ENCODE measurements around the gene AGBL4.

The AGBL4 gene

GRCh38 chr1:48679859-48680258 lies 1343.9 kb downstream of the AGBL4 start:
- no peak for DNase-seq (ENCODE audit: low spot score)

DNA sequence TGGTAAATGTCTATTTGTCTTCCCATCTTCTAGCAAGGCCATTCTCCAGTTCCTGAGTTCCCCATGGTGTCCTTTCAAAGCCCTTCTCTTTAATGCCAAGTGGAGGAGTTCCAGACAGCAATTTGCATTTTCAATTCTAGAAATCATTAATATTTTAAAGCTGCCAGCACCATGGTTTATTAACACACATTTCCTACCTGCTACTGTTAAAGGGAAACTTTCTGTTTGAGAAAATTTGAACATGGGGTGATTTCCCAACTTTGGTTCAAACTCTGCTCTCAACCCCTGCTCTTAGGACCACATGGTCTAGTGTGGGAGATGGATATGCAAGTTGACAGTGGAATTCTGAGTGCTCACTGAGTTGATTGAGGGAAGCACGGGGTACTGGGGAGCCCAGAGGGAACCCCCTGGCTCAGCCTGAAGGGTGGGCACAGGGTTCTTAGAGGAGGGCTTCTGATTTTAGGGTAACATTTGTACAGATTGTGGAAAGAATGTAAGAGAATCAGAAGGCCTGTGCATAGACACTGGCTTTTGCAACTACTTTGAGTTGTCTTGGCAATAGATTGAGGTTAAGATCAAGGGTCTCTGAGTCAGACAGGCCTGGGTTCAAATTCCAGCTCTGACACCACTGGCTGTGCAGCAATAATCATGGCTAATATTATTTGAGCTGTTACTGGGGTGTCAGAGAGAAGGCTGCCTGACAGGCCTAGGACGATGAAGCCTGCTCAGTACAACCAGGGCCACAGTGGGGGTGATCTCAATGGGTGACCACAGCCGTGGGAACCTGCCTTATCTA lies 1344.8 kb downstream of the AGBL4 start:
- no peak for DNase-seq (ENCODE audit: low spot score)

DNA sequence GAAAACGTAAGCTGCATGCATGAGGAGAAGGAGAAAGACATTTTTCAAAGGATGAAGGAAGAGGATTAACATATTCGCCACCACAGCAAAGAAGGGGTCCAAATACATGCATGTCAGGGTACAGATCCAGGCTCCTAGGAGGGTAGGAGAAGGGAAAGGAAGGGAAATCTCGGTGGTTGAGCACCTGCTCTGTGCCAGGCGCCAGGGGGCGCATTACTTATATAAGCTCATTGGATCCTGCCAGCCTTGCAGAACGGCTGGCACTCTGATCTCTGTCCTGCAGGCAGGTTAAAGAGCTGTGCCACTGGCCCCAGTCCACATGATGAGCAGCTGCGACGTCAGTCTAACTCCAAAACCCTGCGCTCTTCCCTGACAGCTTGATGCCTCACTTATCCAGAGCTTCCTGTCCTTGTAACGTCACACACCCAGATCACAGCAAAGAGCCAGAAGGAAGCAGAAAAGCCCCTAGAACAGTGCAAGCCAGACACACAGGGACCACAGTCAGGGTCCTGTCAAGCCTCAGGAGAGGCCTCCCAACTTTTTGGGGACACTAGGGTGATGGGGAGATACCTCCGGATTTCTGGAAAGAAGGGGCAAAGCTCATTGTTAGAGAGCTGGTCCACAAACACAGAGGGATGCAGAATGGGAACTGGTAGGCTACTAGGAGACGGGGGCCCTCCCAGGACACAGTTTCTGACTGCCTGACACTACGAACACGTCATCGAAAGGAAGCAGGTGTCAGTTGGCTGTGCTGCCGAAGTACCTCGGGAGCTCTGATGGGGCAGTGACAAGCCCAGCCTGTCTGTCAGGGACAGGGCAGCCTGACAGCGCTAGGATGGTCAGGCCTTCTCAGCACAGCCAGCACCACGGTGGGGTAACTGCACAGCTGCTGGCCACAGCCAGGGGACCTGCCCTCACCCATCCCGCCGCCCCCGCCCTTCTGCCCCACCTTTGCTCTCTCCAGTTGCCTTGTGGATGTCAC lies 1346.2 kb downstream of the AGBL4 start:
- peak; percentile 70 for DNase-seq (ENCODE audit: low spot score)

- DNase-seq (ENCODE audit: low spot score): no peak
Observed at GRCh38 chr1:48676822-48677221, 1346.9 kb downstream of the AGBL4 start.

GRCh38 chr1:48676376-48676775 lies 1347.4 kb downstream of the AGBL4 start:
- no peak for DNase-seq (ENCODE audit: low spot score)

GRCh38 chr1:48675251-48675650 lies 1348.5 kb downstream of the AGBL4 start:
- DNase-seq (ENCODE audit: low spot score): no peak

DNA sequence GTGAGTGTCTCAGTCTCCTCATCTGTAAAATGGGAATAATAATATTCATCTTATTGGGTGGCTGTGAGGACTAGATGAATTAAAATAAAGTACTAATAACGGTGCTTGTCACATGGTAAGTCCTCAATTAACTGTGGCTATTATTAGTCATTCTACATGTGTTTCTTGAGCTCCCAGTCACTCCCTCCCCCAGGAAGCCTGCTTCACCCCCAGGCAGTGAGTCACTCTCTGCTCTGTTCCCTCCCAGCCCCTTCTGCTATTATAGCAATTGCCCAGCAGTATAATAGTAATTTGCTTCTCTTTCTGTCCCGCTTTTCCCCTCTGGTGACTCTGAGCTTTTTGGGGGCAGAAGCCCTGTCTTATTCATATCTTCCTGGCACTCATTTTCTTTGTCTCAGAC lies 1349.1 kb downstream of the AGBL4 start:
- DNase-seq (ENCODE audit: low spot score): no peak

DNA sequence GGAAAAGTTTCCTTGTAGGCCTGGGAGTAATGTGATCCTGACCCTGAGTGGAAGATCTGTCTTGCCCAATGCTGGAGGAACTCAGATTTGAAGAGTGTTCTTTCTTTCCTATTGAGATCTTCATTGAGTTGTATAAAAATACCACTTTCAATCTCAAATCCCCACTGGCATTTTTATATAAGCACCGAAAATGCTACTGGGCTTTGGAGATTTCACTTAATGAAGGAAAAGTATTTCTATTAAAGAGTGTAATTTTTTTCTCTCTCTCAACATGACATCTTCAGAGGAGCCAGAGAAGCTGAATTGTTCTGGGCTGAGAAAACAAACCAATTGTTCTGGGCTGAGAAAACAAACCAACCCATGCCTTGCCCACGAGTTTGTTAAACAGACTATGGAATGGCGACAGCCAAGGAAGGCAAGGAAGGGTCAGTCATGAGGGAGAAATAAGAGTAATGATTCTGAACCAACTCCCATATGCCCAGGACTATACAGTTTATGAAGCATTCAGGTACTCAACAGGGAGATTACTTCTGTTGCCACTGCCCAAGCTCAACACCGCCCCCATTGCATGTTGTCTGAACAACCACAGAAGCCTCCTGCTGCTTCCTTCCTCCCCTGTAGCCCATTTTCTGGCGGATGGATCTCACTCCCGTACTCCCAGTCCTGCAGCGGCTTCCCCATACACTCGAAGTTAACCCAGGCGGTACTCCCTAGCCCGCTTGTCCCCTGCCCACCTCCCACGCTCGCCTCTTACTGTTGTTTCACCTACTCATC lies 1350.2 kb downstream of the AGBL4 start:
- DNase-seq (ENCODE audit: low spot score): no peak

- no peak for DNase-seq (ENCODE audit: low spot score)
Observed at GRCh38 chr1:48671578-48671977, 1352.2 kb downstream of the AGBL4 start.

GRCh38 chr1:48670234-48671020 lies 1353.3 kb downstream of the AGBL4 start:
- DNase-seq (ENCODE audit: low spot score): no peak

GRCh38 chr1:48668339-48668738 lies 1355.4 kb downstream of the AGBL4 start:
- DNase-seq (ENCODE audit: low spot score): no peak

DNA sequence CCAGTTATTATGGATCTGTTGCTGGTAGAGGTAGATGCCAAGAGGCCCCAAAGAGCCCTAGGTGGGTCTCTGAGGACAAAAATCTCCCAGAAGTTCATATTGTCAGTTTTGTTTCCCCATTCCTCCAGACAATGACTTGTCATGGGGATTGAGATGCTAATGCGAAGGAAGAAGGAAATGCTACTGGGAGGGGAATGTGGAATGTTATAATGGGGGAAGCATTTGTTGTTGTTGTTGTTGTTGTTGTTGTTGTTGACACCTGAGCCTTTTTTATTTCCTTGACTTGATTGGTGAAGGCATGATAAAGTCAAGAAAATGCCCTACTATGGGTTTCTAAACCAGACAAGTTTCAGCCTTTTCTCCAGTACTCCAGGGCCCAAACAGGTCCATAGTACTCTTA lies 1356.0 kb downstream of the AGBL4 start:
- DNase-seq (ENCODE audit: low spot score): no peak

DNA sequence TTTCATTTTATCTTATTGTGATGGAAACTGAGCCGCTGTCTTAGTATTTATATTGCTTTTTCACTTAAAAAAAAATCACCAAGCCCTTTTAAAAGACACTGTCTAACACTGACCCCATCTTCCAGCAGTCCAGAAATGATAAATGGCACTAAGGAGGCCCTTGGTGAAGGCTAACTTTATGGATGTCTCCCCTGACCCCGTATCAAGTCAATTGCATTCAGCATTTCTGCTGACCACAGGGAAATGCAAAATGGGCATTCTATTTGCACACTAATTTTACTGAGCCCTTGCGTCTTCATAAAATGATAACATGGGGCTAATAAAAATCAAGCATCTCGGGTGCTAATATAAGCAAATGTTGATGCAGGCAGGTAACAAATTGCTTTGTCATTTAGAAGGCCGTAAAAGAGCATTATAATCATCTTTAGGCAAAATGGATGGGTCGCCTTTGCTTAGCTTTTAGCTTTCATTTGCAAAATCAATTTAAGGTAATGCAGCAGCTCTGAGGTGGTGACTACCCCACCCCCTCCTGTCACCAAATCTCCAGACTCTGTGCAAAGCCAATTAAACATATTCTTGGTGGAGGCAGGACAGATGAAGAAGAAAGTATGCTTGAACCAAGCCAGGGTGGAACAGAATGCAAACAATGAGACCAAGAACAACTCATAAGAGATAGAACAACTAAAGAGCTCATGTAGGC lies 1357.9 kb downstream of the AGBL4 start:
- no peak for DNase-seq (ENCODE audit: low spot score)

DNA sequence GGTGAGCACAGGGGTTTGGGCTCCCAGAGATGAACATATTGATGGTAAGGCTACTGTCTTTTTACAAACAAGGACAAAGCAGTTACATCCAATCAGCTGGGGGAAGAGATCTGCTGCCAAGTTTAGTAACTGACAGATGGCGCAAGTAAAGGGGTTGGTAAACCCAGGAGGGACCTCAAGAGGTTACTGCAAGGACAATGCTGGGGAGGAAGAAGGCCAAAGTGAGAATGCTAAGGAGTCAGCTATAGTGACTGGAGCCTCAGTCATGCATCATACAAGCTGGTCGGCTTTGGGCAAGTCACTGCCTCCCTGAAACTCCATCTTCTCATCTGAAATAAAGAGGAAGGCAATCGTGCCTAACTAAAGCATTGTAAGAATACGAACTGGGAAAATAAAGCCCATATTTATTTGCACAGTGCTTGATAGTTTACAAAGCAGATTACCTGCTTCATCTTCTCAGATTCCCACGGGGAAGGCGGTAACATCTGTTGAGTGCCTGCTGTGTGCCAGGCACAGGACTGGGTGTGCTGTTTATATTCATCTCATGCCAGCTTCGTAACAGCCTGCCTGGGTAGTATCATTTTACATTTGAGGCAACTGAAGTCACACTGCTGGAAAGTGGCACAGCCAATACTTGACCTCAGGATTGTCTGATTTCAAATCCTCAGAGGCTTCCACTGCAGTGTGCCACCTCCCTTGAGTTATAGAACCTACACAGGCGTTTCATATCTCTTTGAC lies 1361.9 kb downstream of the AGBL4 start:
- no peak for DNase-seq (ENCODE audit: low spot score)

DNA sequence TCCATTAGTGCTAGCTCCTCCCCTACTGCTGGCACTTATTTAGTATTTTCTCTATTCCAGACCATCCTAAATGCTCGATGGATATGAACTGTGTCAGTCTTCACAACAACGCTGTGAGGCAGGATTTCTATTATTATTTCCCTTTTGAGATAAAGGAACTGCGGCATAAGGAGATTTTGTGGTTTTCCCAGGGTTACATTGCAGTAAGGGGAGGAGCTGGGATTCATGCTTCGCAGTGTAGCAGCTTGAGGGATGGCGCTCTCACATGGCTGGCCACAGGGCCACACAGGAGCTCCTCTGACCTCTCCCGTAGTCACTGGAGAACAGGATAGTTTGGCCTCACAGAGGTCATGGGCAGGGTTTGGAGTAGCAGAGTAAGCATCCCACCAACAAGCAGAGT lies 1364.0 kb downstream of the AGBL4 start:
- no peak for DNase-seq (ENCODE audit: low spot score)

DNA sequence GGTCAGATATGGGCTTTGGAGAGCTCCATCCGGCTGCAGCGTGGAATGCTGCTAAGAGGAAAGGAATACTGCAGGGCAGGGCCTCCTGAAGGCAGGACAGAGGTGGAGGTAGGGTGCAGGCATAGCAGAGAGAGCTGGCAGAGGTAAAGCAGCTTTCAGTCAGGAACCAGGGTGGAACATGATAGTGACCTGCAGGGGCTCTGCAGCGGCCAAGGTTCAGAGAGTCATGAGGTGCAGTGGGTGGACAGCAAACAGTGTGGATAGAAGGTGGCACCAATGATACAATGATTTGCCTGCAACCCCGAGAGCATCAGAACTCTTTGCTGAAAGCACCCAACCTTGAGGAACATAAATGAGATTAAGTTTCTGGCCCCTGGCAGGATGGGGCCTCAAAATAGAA lies 1366.3 kb downstream of the AGBL4 start:
- DNase-seq (ENCODE audit: low spot score): no peak

DNA sequence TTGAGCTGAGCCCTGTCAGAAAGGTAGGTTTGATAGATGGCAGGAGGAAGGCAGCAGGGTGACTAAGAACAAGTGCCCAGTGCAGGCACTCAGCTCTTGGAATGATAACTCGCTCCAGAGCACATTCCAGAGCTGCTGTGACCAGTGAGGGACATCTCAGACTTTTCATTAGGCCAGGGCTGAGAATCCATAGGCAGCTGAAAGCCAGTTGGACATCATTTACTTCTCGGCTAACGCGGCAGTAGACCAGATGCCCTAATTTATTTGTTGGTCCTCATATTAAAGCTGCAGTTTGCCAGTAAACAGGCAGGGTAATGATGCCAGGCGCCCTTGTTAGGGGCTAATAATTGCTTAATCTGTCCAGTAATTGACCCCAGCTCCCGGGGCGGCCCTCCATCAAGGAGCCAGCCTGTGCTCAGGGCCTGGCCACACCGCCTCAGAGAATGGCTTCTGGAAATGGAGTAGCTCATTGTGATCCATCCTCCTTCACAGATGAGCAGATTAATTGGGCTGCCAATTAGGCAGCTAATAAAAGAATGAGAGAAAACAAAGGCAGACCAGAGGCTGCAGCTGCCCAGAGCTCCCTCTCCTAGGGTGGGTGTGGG lies 1369.0 kb downstream of the AGBL4 start:
- DNase-seq (ENCODE audit: low spot score): no peak

DNA sequence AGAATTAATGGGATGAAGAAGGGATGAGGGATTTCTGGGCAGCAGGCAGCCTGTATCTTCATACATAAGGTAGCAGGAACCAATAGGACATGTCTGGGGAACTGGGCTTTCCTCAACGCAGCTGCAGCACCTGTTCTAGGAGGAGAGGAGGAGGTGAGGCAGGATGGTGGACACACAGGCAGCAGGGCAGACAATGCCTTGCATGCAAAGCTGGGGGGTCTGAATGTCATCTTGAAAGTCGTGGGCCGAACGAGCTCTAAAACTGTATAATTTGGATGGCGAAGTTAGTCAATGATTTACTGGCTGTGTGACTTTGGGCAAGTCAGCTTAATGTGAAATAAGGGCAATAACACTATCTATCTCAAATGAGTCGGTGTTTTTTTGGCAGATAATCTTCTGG lies 1371.4 kb downstream of the AGBL4 start:
- DNase-seq (ENCODE audit: low spot score): no peak

DNA sequence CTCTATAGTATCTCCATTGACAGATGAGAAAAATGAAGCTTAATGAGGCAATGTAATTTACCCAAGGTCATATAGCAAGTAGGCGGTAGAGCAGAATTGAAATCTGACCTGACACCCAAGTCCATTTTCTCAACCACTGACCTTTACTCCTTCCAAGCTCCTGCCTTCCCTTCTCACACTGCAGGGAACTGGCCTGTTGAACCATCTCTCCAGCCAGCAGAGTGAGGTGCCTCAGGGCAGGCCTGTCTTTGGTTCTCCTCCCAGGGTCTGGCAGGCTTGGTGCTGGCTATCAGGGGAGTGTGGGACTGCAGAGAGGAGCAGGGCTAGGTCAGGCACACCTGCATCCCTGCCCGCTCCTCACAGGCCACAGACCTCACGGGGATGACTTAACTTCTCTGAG lies 1373.9 kb downstream of the AGBL4 start:
- no peak for DNase-seq (ENCODE audit: low spot score)

DNA sequence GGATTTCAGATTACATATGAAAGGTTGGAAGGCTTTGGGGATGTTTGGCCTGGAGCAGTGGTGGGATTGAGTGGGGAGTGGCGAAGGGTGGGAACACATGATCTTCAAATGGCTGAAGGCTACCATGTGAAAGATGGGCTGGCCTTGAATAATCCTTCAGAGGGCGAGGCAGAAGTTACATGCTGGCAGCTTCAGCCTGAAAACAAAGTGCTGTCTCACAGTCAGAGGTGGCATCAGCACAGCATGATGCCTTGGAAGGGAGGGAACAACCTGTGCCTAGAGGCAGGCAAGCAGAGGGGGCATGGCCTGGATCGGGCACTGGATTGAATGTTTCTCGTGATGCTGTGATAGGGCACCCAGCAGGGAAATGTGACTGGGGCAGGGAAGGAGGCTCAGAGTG lies 1377.9 kb downstream of the AGBL4 start:
- DNase-seq (ENCODE audit: low spot score): no peak

All from LoVo (cell line).